Keratinocyte (primary cell): Measurements from ENCODE around the gene WNT10A.

ENCODE experiments used
- EZH2 ChIP-seq: IDR thresholded peaks from one replicate; pipeline ENCODE4 v1.6.1; 2012; ENCODE audit warnings: inconsistent platforms, mild to moderate bottlenecking, low read length, moderate library complexity
- TF ChIP-seq, protein P1 (sequence below), 3 experiments: IDR thresholded peaks in 1 of 3; conservative IDR thresholded peaks in 1 of 3; optimal IDR thresholded peaks in 1 of 3; 2 replicates in 2 of 3; 3 replicates in 1 of 3; pipeline versions ENCODE3 to v1.5.1; 2011; ENCODE audit warnings: low read length in 3 of 3, mild to moderate bottlenecking in 3 of 3, moderate library complexity in 2 of 3, control low read depth in 1 of 3, inconsistent platforms in 1 of 3; ENCODE audit not compliant: insufficient read depth in 2 of 3; ENCODE audit errors: extremely low read depth in 1 of 3

DNA sequence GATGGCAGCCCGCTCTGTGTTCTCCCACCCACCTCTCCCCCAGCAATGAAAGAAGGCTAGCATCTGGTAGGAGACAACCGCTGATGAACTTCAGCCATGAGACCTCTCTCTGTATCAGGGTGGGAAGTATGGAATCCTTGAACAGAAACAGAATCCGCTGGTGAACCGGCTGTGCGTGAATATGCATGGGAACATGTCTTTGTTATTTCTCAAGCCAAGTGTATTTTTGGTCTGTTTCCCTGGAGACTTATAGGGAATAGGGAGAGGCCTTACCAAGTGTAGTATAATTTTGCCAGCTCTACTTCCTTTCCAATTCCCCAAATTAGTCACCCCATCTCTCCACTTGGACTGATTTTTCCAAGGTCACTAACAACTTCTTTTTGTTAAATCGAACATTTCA lies 30.1 kb downstream of the WNT10A start:
- TF ChIP-seq, protein P1, sequence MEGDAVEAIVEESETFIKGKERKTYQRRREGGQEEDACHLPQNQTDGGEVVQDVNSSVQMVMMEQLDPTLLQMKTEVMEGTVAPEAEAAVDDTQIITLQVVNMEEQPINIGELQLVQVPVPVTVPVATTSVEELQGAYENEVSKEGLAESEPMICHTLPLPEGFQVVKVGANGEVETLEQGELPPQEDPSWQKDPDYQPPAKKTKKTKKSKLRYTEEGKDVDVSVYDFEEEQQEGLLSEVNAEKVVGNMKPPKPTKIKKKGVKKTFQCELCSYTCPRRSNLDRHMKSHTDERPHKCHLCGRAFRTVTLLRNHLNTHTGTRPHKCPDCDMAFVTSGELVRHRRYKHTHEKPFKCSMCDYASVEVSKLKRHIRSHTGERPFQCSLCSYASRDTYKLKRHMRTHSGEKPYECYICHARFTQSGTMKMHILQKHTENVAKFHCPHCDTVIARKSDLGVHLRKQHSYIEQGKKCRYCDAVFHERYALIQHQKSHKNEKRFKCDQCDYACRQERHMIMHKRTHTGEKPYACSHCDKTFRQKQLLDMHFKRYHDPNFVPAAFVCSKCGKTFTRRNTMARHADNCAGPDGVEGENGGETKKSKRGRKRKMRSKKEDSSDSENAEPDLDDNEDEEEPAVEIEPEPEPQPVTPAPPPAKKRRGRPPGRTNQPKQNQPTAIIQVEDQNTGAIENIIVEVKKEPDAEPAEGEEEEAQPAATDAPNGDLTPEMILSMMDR (optimal IDR thresholded peaks at IDR 0.05 in 1 of 3, IDR thresholded peaks at IDR 0.05 in 1 of 3, conservative IDR thresholded peaks at IDR 0.05 in 1 of 3; ENCODE audit: extremely low read depth in 1 of 3, insufficient read depth in 2 of 3, low read length in 3 of 3), result no peak
- TF ChIP-seq EZH2, result no peak
